Skin epidermis (tissue), 12 donors: ENCODE measurements around the gene KNDC1.

ENCODE experiments used
- H3K27ac ChIP-seq, 21 experiments: fragments of 200-600 bp; sonication (generic) in 11 of 21; one replicate each; pipeline ENCODE4 v1.5.0; 2020; ENCODE audit warnings: mild to moderate bottlenecking in 3 of 21, inconsistent platforms in 2 of 21, moderate library complexity in 2 of 21
- H3K4me3 ChIP-seq, 7 experiments: fragments of 200-600 bp; sonication (generic) in 2 of 7; one replicate each; pipeline ENCODE4 v1.5.0; 2020; ENCODE audit warnings: inconsistent platforms in 2 of 7, mild to moderate bottlenecking in 2 of 7, moderate library complexity in 1 of 7

KNDC1 gene

DNA sequence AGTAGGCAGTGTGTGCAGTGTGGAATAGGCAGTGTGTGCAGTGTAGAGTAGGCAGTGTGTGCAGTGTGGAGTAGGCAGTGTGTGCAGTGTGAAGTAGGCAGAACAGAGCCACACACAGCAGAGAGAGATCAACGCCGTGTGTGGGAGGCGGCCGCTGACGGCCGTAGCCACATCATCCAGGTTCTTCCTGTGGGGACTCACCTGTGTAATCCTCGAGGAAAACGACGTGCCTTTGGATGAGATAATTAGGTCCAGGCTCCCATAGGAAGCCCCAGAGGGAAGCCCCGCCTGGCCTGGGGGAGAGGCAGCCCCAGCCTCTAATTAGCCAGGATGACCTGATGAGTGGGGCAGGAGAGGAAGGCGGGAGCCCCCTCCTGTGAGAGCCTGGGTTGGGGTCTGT, 25.4 kb downstream of the KNDC1 start:
- no peak overlapping the region for H3K4me3 ChIP-seq
- no peak overlapping the region for H3K27ac ChIP-seq

DNA sequence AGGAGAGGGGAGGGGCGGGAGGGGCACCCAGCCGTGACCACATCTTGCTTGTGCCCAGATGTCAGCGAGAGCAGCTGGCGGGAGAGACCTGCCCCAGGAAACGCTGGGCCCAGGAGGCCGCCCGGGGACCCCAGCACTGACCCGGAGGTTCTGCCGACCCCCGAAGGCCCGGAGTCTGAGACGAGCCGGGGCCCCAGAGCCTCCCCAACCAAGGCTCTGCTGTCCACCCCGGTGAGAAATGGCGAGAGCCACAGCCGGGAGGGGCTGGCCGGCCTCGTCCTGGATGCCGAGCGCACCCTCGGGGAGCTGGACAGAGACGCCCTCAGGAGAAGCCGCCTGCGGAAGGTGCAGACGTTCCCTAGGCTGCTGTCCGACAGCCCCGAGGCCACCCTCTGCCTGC, 25.9 kb downstream of the KNDC1 start:
- Histone ChIP-seq H3K27ac (no peak overlapping the region), H3K4me3 (no peak overlapping the region)

DNA sequence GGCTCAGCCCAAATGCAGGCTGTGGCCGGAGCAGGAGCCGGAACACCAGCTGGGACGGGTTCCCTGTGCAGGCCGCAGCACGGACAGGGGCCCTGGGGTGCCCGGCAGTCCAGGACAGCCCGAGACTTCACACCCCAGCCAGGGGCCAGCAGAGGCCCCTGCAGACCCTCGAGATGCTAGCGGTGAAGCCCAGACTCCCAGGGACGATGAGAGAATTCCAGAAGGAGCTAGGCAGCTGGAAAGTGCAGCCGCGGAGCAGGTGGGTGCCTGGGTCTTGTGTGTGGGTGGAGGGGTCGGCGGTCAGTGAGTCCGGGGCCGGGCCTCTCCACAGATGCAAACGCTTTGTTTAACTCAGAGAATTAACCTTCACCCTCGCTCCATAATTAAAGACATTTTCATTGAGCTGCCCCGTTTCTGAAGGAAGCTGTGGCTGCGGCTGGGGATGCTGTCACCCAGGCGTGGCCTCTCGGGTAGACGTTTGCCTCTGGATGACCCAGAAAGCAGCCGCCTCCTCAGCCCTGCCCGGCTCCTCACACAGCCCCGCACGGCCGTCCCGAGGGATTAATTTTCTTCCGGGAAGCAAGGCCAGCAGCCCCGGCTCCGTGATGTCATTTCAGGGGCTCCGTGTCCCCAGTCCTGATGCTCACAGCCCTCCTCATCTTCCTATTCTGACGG, 26.5 kb downstream of the KNDC1 start:
- Histone ChIP-seq H3K4me3 (no peak overlapping the region), H3K27ac (no peak overlapping the region)

DNA sequence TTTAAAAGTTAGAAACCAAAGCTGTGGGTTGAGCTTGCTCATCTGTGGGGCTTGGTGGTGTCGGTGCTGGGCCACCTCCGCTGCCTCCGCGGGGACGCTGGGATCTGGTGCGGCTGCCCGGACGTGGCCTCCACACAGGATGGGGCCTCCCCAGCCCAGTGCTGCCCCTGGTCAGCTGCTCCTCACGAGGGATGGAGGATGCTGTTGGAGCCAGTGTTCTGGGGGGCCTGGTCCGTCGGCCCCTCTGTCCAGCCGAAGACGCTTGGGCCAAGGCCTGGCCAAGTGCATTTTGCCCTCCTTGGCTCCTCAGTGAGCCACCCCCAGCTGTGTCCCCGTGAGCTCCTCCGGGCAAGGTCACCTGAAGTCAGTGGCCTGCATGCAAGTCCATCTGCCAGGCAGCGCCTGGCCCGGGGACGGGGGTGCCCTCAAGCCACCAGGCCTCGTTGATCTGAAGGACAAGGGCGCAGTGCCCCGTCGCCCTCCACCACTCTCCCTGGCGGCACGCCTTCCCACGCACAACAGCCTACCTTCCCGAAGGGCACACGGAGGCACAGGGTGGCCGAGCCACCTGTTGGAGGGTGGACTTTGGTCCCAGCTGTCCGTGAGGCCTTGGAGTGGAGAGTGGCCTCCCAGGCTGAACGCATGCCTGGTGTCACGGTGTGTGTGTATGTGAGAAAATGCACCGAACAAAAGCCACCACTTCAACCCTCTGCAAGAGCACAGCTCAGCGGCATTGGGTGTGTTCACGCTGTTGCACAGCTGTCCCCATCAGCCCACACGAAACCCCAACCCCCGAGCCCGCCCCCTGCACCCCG, 27.3 kb downstream of the KNDC1 start:
- H3K27ac ChIP-seq: no peak overlapping the region
- H3K4me3 ChIP-seq: no peak overlapping the region

DNA sequence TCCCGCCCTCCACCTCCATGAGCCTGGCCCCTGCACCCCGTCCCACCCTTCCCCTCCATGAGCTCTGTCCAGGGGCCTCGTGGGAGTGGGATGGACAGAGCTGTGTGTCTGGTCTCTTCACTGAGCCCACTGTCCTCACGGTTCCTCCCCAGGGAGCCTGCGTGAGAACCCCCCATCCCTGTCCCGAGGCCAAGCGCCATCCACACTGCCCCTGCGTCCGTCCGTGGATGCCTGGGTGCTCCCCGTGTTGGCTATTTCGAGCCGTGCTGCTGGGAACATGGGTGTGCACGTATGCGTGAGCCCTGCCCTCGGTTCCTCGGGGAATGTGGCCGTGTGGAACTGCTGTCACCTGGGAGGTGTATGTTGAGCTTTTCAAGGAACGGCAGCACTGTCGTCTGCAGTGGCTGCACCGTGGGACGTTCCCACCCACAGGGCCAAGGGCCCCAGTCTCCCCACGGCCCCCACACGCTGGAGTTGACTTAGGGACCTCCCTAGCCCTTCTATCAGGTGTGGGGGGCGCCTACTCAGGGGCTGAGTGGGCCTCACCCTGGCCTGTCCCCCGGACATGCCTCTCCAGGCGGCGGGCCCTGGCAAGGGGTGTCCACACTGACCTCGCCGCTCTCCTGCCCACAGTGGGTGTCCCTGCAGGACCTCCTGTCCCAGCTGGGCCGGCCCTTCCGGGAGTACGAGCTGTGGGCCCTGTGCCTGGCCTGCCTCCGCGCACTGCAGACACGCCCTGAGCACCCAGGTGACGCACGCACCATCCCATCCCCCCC, 28.1 kb downstream of the KNDC1 start:
- Histone ChIP-seq H3K27ac (no peak overlapping the region), H3K4me3 (no peak overlapping the region)

DNA sequence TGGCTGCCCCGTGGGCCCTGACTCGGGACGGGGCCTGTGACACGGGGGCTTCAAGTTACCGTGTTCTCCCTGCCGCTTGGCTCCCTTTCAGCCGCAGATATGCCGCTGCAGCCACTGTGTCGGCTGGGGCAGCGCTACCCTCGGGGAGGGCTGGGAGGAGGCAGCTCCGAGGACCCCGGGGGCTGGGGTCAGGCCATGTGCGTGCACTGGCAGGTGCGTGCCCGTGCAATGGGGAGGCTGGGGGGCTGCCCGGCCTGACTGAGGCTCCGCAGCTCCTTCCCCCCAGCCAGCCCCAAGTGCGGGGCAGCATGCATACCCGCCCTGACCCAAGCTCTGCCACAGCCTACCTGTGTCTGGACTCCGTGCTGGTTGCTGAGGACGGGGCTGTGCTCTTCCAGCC, 29.2 kb downstream of the KNDC1 start:
- H3K4me3 ChIP-seq: no peak overlapping the region
- H3K27ac ChIP-seq: no peak overlapping the region

DNA sequence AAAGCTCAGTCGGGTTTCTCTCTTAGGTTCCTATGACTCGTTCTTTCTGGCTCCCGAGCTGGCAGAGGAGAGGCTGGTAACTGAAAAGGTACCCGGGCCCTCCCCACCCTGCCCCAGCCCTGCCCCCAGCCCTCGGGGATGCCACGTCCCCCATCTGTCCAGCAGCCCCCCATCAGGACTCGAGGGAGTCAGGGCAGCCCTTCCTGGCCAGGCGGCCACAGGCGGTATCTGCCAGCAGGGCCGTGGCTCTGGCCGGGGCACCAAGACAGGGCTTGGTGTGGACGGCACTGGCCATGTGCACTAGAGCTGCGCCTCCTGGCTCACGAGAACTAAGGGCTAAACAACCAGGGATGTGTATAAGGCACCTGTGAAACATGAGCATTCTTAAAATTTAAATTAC, 29.7 kb downstream of the KNDC1 start:
- no peak overlapping the region for H3K4me3 ChIP-seq
- H3K27ac ChIP-seq: no peak overlapping the region

DNA sequence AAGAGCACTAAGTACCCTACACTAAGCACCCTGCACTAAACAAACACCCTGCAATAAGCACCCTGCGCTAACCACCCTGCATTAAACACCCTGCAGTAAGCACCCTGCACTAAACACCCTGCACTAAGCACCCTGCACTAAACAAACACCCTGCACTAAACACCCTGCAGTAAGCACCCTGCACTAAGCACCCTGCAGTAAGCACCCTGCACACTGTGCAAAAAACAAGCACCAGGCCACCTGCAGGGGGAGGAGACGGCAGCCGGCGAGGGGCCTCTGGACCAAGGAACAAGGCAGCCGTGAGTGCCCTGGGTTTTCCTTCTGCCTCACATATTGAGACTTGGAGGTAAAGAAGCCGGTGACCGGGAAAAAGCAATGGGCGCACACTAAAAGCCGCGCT, 30.2 kb downstream of the KNDC1 start:
- H3K4me3 ChIP-seq: no peak overlapping the region
- no peak overlapping the region for H3K27ac ChIP-seq

DNA sequence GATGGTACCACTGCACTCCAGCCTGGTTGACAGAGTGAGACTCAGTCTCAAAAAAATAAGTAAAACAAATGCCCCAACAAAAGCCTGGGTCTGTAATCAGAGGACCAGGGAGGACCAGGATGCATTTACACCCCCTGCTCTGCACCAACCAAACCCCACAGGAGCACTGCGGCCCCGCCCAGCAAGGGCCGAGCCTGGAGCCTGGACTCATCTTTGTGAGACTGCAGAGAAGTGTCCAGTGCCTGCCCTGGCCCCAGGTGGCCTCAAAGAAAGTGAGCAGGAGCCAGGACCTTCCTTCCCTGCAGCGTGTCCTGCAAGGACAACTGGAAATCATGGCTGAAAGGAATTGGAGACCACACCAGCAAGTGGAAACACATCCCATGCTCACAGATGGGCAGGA, 31.6 kb downstream of the KNDC1 start:
- Histone ChIP-seq H3K27ac (no peak overlapping the region), H3K4me3 (no peak overlapping the region)

DNA sequence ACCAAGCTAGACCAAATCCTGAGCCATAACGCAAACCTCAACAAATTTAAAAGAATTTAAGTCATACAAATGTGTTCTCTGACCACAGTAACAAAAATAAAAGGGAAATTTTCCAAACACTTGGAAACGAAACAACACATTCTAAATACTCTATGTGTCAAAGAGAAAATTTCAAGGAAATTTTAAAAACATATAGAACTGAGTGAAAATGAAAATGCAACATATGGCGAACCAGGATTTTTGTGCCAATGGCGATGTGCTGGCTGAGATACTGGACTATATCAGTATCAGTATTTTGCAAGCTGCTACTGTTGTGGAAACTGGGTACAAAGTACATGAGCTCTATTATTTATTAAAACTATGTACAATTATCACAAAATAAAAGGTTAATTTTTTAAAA, 34.1 kb downstream of the KNDC1 start:
- Histone ChIP-seq H3K4me3 (no peak overlapping the region), H3K27ac (no peak overlapping the region)

DNA sequence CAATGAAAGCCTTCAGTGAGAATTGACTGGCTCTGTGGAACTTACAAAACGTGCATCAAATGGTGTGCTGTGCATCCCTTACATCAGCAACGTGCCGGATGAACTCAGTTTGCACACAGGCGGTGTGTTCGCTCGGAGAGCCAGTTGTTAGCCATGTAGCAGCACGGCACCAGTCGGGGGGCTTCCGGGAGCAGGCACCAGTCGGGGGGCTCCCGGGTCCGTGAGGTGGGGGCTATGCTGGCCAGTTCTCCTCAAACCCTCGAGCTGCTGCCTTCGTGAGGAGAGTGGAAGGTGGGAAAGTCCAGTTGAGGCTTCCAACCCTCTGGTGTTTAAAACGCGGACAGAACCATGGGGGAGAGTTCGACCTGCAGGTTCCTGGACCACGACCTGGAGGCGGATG, 35.1 kb downstream of the KNDC1 start:
- H3K27ac ChIP-seq: no peak overlapping the region
- no peak overlapping the region for H3K4me3 ChIP-seq

DNA sequence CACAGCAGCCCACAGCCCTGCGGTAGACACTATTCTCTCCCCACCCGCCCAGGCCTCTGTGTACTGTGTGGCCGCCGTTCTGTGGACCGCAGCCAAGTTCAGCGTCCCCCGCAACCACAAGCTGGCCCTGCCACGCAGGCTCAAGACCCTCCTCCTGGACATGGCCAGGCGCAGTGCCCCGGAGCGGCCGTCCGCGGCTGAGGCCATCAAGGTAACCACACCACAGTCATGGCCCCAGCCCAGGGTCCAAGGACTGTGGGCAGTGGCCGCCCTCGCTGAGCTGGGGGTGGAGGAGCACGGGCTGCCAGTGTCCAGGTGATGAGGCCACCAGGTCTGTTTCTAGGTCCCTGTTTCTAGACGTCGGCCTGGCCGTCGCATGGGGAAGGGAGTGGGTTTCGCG, 35.6 kb downstream of the KNDC1 start:
- Histone ChIP-seq H3K4me3 (no peak overlapping the region), H3K27ac (no peak overlapping the region)

DNA sequence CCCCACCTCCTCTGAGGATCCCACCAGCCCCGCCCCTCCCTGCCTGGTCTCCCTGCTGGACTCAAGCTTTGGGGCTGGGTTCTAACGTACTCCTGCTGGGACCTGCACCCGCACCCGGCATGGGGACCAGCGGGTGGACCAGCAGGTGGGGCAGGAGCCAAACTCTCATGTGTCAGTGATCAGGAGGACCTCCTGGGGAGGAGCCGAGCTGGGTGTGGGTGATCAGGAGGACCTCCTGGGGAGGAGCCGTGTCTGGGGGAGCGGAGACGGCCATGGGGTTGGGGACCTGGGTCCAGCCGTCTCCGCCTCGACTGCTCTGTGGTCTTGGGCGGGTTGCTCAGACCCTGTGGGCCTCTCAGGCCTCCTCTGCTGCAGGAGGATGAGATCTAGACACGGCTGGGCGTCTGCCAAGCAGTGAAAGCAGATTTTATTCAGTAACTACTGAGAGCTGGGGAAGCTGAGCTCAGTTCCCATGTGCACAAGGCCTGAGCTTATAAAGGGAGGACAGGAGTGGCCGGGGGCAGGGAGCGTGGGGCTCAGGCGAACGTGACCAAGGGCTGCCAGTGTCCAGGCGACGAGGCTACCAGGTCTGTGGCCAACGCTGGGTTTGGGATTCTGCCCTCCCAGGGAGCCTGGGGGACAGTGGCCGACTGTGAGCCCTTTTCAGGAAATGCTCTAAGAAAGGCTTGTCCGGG, 36.3 kb downstream of the KNDC1 start:
- Histone ChIP-seq H3K27ac (no peak overlapping the region), H3K4me3 (no peak overlapping the region)

DNA sequence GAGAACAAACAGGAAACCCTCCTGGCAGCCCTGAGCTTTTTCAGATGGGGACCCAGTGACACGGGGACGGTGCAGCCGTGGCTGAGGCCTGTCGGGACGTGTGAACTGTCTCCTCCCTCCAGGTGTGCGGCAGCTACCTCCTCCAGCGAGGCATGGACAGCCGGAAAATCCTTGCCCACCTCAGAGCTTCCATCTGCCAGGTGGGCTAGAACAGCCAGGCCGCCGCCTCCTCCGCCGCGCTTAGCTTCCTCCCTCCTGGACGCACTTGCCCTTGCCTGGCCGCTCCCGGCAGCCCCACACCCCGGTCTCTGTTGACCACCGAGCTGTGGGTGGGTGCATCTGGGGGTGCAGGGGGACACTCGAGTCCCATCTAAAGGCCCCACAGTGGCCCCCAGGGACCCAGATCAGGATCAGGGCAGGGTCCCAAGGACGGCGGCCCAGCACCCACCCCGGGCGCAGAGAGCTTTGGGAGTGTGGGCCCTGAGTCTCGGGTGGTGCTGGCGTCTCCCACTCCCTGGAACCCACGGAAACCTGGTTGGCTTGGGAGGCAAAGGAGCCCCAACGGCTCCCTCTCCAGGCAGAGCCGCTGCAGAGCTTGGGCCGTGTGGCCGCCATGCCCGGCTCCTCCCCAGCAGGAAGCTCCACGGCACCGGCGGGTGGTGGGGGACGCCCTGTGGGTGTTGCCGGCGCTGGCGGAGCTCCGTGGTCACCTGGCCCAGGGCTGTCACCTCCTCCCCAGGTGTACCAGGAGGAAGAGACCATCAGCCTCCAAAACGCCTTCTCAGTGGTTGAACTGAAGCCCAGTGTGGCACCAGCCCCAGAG, 37.1 kb downstream of the KNDC1 start:
- Histone ChIP-seq H3K4me3 (no peak overlapping the region), H3K27ac (no peak overlapping the region)

DNA sequence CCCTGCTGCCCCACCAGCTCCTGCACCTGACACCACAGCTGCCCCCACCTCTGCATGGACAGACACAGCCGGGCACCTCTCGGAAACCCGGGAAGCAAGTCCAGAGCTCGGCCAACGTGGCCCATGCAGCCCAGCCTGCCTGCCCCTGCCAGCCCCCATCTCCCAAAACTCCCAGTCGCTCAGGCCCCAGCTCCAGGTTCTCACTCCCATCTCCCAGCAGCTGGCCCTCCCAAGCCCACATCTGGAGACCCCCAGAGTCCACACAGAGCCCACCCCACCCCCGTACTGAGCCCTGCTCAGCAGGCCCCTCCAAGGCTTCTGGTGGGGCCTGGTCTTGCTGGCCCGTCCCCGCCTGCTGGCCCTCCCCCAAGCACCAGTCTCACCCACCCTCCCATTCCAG, 37.8 kb downstream of the KNDC1 start:
- no peak overlapping the region for H3K27ac ChIP-seq
- no peak overlapping the region for H3K4me3 ChIP-seq

DNA sequence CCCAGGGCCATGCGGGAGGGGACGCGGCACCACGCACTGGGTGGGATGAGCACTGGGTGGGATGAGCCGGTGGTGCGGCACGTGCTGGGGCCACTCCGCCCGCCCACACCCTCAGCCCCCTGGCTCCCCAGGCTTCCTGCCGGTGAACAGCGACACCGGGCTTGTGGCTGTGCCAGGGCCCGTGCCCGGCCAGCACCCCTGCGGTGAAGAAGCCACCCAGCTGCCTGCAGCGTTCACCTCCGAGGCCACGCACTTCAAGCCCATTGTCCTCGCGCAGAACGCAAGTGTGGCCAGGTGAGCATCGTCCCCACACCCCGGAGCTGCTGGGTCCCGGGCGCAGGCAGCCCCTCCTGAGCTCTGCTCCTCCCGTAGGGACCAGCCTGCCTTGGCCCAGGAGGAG, 38.2 kb downstream of the KNDC1 start:
- Histone ChIP-seq H3K27ac (no peak overlapping the region), H3K4me3 (no peak overlapping the region)

DNA sequence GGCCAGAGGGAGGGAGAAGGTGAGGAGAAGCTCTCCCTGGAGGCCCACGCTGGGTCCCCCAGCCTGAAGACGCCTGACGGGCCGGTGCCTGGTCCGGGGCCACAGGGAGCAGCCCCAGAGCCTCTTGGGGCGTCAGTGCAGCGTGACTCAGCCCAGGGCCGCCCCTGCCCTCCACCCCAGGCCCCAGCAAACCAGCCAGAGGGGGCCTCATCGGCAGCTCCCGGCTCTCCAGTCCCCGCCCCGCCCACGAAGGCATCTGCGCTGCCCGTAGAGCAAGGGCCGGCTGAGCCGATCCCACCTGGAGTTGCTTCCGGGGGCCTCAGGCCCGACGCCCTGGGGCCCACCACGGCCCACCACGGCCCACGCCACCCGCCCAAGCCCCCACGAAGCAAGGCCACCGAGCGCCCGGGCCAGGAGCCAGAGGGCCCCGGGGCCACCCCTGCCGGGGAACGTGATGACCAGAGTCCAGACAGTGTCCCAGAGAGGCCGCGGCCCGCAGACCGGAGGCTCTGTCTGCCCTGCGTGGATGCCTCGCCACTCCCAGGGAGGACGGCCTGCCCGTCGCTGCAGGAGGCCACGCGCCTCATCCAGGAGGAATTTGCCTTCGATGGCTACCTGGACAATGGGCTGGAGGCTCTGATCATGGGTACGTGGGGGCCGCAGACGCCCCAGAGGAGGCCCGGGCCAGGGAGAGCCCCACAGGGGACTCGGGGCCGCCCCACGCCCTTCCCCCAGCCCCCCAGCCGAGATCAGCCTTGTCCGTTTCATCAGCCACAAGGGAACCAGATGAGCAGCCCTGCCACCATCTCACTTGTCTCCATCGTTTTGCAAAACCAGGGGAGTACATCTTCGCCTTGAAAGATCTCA, 38.8 kb downstream of the KNDC1 start:
- Histone ChIP-seq H3K4me3 (no peak overlapping the region), H3K27ac (no peak overlapping the region)

DNA sequence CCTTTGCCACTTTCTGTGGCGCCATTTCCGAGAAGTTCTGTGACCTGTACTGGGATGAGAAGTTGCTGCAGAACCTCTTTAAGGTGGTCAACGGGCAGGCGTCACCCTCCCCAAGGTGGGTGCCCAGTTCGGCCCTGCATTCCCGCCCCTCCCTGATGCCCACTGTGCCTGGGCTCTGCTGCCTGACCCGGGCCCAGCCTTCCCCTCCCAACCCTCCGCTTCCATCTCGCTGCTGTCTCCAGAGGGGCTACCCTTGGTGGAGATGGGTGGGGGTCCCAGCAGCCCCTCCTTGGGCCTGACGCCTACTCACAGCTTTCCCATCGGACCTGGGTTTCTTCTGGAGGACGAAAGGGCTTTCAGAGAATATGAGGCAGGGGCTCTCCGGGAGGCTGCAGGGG, 39.5 kb downstream of the KNDC1 start:
- Histone ChIP-seq H3K4me3 (no peak overlapping the region), H3K27ac (no peak overlapping the region)
